Panc1 (cell line): ENCODE measurements around the gene CDK18. TPM values are rescaled to one million over a fixed set of nuclear protein-coding genes. Genes with fewer than 3 reads are reported as not detected.

ENCODE experiments used
- ATAC-seq: fragments of 200-7000 bp; cut with Tn5 transposase; 2 replicates; pipeline ENCODE4 v1.9.1; 2020; ENCODE audit warnings: mild to moderate bottlenecking, moderate library complexity
- BruUV-seq: library from RNA; stranded (reverse); fragments of 400-500 nt; replicated peaks from 2 replicates; lab custom pipeline; 2021; lab: Mats Ljungman, UMichigan
- CTCF ChIA-PET: fragments of 300-600 bp; sonication (Branson Sonifier 250); formaldehyde crosslinking; loops from one replicate; lab custom pipeline; 2022; ENCODE audit warnings: antibody characterized with exemption; lab: Charles Lee
- POLR2A ChIA-PET: fragments of 300-600 bp; sonication (Branson Sonifier 250); formaldehyde crosslinking; loops from one replicate; lab custom pipeline; 2022; ENCODE audit warnings: antibody characterized with exemption; lab: Charles Lee
- DNase-seq: peaks from one replicate; pipeline ENCODE4 v3.0.0-alpha.2; 2010; ENCODE audit warnings: low read depth, low spot score
- H3K27ac ChIP-seq: 2 replicates; pipeline ENCODE4 v1.5.1; 2011; ENCODE audit warnings: mild to moderate bottlenecking, low read length, inconsistent platforms
- H3K27me3 ChIP-seq: fragments of 200-500 bp; sonication (Bioruptor generic); 2 replicates; pipeline ENCODE4 v1.6.0; 2014; ENCODE audit warnings: low read length, inconsistent platforms; ENCODE audit not compliant: control insufficient read depth, insufficient read depth
- H3K36me3 ChIP-seq: fragments of 200-500 bp; sonication (Bioruptor generic); 2 replicates; pipeline ENCODE4 v1.5.1; 2014; ENCODE audit warnings: inconsistent platforms, mild to moderate bottlenecking, low read length, moderate library complexity; ENCODE audit not compliant: control insufficient read depth, insufficient read depth
- H3K4me1 ChIP-seq: 2 replicates; pipeline ENCODE4 v1.5.1; 2011; ENCODE audit warnings: inconsistent platforms, mild to moderate bottlenecking, low read length, moderate library complexity; ENCODE audit not compliant: control insufficient read depth, insufficient read depth
- H3K4me3 ChIP-seq, 2 experiments: 2 replicates each; pipeline ENCODE4 v1.5.1; 2011 to 2012; ENCODE audit warnings: low read depth in 2 of 2, low read length in 2 of 2, mild to moderate bottlenecking in 2 of 2, inconsistent platforms in 1 of 2, moderate library complexity in 1 of 2
- H3K9me3 ChIP-seq: fragments of 200-500 bp; sonication (Bioruptor generic); 2 replicates; pipeline ENCODE4 v1.5.1; 2014; ENCODE audit warnings: low read depth, mild to moderate bottlenecking, inconsistent platforms, low read length, moderate library complexity; ENCODE audit not compliant: control insufficient read depth, insufficient read depth
- POLR2AphosphoS5 ChIP-seq: IDR thresholded peaks from 2 replicates; pipeline ENCODE4 v1.6.1; 2012; ENCODE audit warnings: mild to moderate bottlenecking, low read depth, low read length, moderate library complexity
- REST ChIP-seq, 2 experiments: IDR thresholded peaks; 2 replicates each; pipeline ENCODE4 v1.6.1; 2011 to 2012; ENCODE audit warnings: low read depth in 2 of 2, control low read depth in 1 of 2, low read length in 1 of 2, mild to moderate bottlenecking in 1 of 2, moderate library complexity in 1 of 2; ENCODE audit not compliant: insufficient read depth in 1 of 2
- SIN3A ChIP-seq: IDR thresholded peaks from 2 replicates; pipeline ENCODE4 v1.6.1; 2012; ENCODE audit warnings: low read depth, mild to moderate bottlenecking, low read length, moderate library complexity, borderline replicate concordance; ENCODE audit not compliant: insufficient read depth
- TCF7L2 ChIP-seq: IDR thresholded peaks from 2 replicates; pipeline ENCODE4 v1.6.1; 2011; ENCODE audit warnings: mild to moderate bottlenecking, low read depth, low read length, inconsistent platforms
- in situ Hi-C: cut with HindIII; loops from 2 replicates; pipeline ENCODE4 v1.10.0; 2016; ENCODE audit warnings: low sequenced_read_pairs, low pct_unique_long_range_greater_than_20kb
- intact Hi-C: fragments of 100-400 bp; cut with micrococcal nuclease; formaldehyde crosslinking; loops from one replicate; pipeline ENCODE4 v1.10.0; 2022; ENCODE audit not compliant: unreplicated experiment
- total RNA-seq: library from RNA; stranded (reverse); gene quantifications from one replicate; pipeline ENCODE4 v1.2.1, GENCODE V29; 2021; ENCODE audit not compliant: unreplicated experiment
- TF ChIP-seq, protein P1 (sequence below): fragments of 450-650 bp; IDR thresholded peaks from 2 replicates; pipeline ENCODE4 v1.5.1; 2017; ENCODE audit warnings: mild to moderate bottlenecking

The CDK18 gene
- total RNA-seq, 1 experiment from 2014 or later, result 7.0 TPM

GRCh38 chr1:205576011-205576410, 71.5 kb downstream of the CDK18 start:
- no peaks in the 10 kb centered on the region for H3K36me3 ChIP-seq

GRCh38 chr1:205576805-205577761, 72.6 kb downstream of the CDK18 start:
- peaks cover 3% of the 10 kb centered on the region; the same call in 1 of the 2 replicates for H3K27me3 ChIP-seq
- POLR2A ChIA-PET, result no interaction called here
- intact Hi-C loops, result no loop called here

More at GRCh38 chr1:205576011-205576410, 71.5 kb downstream of the CDK18 start:
- Histone ChIP-seq H3K4me3 (no peak overlapping the region), H3K27ac (no peak overlapping the region), H3K9me3 (no peaks in the 10 kb centered on the region), H3K4me1 (no peaks in the 10 kb centered on the region), H3K27me3 (peaks cover 7% of the 10 kb centered on the region)
- DNase-seq (no peak), ATAC-seq (no peak)
- CTCF ChIA-PET, result no interaction called here
- no TSS peak for BruUV-seq
- TF ChIP-seq, protein P1, sequence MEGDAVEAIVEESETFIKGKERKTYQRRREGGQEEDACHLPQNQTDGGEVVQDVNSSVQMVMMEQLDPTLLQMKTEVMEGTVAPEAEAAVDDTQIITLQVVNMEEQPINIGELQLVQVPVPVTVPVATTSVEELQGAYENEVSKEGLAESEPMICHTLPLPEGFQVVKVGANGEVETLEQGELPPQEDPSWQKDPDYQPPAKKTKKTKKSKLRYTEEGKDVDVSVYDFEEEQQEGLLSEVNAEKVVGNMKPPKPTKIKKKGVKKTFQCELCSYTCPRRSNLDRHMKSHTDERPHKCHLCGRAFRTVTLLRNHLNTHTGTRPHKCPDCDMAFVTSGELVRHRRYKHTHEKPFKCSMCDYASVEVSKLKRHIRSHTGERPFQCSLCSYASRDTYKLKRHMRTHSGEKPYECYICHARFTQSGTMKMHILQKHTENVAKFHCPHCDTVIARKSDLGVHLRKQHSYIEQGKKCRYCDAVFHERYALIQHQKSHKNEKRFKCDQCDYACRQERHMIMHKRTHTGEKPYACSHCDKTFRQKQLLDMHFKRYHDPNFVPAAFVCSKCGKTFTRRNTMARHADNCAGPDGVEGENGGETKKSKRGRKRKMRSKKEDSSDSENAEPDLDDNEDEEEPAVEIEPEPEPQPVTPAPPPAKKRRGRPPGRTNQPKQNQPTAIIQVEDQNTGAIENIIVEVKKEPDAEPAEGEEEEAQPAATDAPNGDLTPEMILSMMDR, result no peak
- TF ChIP-seq POLR2AphosphoS5 (no peak), SIN3A (no peak), TCF7L2 (no peak), REST (IDR thresholded peaks at IDR 0.05; ENCODE audit: insufficient read depth in 1 of 2, low read depth in 2 of 2, low read length in 1 of 2) (no peak)
- in situ Hi-C loops, result no loop called here
- POLR2A ChIA-PET, result no interaction called here
- intact Hi-C loops, result no loop called here

More at GRCh38 chr1:205576805-205577761, 72.6 kb downstream of the CDK18 start:
- in situ Hi-C loops, result no loop called here
- Histone ChIP-seq H3K4me3 (no peak overlapping the region), H3K9me3 (no peaks in the 10 kb centered on the region), H3K4me1 (no peaks in the 10 kb centered on the region), H3K27ac (no peak overlapping the region), H3K36me3 (no peaks in the 10 kb centered on the region)
- DNase-seq, result no peak
- peak; percentile 49 for ATAC-seq
- CTCF ChIA-PET, result no interaction called here
- TF ChIP-seq REST (IDR thresholded peaks at IDR 0.05; ENCODE audit: insufficient read depth in 1 of 2, low read depth in 2 of 2, low read length in 1 of 2) (no peak), POLR2AphosphoS5 (no peak), SIN3A (no peak), TCF7L2 (no peak)
- TF ChIP-seq, protein P1, result no peak
- no TSS peak for BruUV-seq
